ENCODE results near the gene HMOX1. TPM values are rescaled to one million over a fixed set of nuclear protein-coding genes. Genes with fewer than 3 reads are reported as not detected.

HMOX1 gene
- total and polyA plus RNA-seq, 2 of the 13 experiments (the other 11 are each of a cell fraction or from before 2014, with no cell fraction given), result 53.6 to 67.4 TPM

- TF ChIP-seq TCF12 (IDR thresholded peaks at IDR 0.05), result no peak
- TF ChIP-seq TCF12 (CRISPR knock-in tag; IDR thresholded peaks at IDR 0.05), result no peak
Observed at GRCh38 chr22:35341090-35341874, 39.6 kb upstream of the HMOX1 start (continued).

DNA sequence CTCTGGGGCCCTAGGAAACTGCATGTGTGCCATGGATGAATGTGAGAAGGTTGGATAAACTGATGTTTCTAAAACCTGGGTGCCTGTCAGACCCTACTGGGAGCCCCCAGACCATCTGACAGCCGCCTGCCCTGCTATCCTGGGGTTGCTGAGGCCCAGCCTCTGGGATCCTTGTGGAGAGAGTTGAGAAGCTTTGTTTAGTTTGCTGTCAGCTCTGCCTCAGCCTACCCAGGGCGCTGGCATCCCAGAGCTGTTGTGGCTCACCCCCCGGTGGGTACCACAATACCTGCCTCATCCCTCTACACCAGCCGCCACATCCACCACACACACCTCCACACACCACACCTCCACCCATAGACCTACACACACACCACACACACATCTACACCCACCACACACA, 38.5 kb upstream of the HMOX1 start:
- Histone ChIP-seq H3K9ac (ENCODE audit: insufficient read depth, low read depth, low read length) (no peak overlapping the region), H2AFZ (ENCODE audit: low read length) (no peak overlapping the region), H3K79me2 (ENCODE audit: insufficient read depth, low read length) (no peaks in the 10 kb centered on the region), H3K27ac (ENCODE audit: extremely low read length, insufficient read depth, low read length) (no peak overlapping the region), H3K27me3 (ENCODE audit: control insufficient read depth in 1 of 2, insufficient read depth in 2 of 2, low read length in 2 of 2) (no peaks in the 10 kb centered on the region), H4K20me1 (ENCODE audit: insufficient read depth, low read length) (no peaks in the 10 kb centered on the region), H3K4me1 (ENCODE audit: insufficient read depth, low read length) (no peaks in the 10 kb centered on the region), H3K4me2 (ENCODE audit: low read depth, low read length) (no peak overlapping the region), H3K9me3 (ENCODE audit: low read length) (no peaks in the 10 kb centered on the region), H3K36me3 (replicated peaks in 1 of 2; ENCODE audit: control insufficient read depth in 1 of 2, insufficient read depth in 2 of 2, low read length in 2 of 2) (peaks cover 33 to 52% of the 10 kb centered on the region in 2 experiments), H3K4me3 (replicated peaks in 1 of 3; ENCODE audit: insufficient read depth in 1 of 3, low read depth in 2 of 3, low read length in 3 of 3) (no peak overlapping the region)
- FAIRE-seq (no peak), ATAC-seq (no peak), DNase-seq (ENCODE audit: low spot score) (no peak)
- in situ Hi-C loops (cut with HindIII; ENCODE audit: extremely low pct_ligation_motif_present, low pct_unique_long_range_greater_than_20kb), result no loop called here
- WGBS (ENCODE audit: low lambda C conversion rate), result 100% methylated on average over 2 of the region's 4 CpGs
- ChIA-PET CTCF (ENCODE audit: low intra/inter-chr PET ratio, low total read pairs) (no interaction called here), POLR2A (interaction anchor here (1.7 kb wide), 1 partner anchor 9 kb away, joined by 4 read pairs; no protein-coding TSS in a partner anchor)
- intact Hi-C loops (cut with micrococcal nuclease; ENCODE audit: unreplicated experiment), result no loop called here
- no TSS peak for BruUV-seq (replicated peaks)
- TF ChIP-seq FUBP1 (CRISPR knock-in tag; IDR thresholded peaks at IDR 0.05; ENCODE audit: borderline replicate concordance) (no peak), KMT2B (CRISPR knock-in tag; IDR thresholded peaks at IDR 0.05) (no peak), HCFC1 (IDR thresholded peaks at IDR 0.05; ENCODE audit: low read depth, low read length) (no peak), ZBTB20 (CRISPR knock-in tag; IDR thresholded peaks at IDR 0.05; ENCODE audit: borderline replicate concordance, low read depth) (no peak), ZEB1 (IDR thresholded peaks at IDR 0.05; ENCODE audit: insufficient replicate concordance, low read depth) (no peak), GLMP (CRISPR knock-in tag; IDR thresholded peaks at IDR 0.05; ENCODE audit: borderline replicate concordance) (no peak), POLR2AphosphoS5 (IDR thresholded peaks at IDR 0.05; ENCODE audit: low read depth, low read length) (no peak), ZBTB49 (CRISPR knock-in tag; IDR thresholded peaks at IDR 0.05; ENCODE audit: borderline replicate concordance) (no peak)
- TF ChIP-seq, protein P1, sequence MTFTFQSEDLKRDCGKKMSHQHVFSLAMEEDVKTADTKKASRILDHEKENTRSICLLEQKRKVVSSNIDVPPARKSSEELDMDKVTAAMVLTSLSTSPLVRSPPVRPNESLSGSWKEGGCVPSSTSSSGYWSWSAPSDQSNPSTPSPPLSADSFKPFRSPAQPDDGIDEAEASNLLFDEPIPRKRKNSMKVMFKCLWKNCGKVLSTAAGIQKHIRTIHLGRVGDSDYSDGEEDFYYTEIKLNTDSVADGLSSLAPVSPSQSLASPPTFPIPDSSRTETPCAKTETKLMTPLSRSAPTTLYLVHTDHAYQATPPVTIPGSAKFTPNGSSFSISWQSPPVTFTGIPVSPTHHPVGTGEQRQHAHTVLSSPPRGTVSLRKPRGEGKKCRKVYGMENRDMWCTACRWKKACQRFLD (CRISPR knock-in tag; IDR thresholded peaks at IDR 0.05; ENCODE audit: borderline replicate concordance), result no peak
- TF ChIP-seq, protein P2, sequence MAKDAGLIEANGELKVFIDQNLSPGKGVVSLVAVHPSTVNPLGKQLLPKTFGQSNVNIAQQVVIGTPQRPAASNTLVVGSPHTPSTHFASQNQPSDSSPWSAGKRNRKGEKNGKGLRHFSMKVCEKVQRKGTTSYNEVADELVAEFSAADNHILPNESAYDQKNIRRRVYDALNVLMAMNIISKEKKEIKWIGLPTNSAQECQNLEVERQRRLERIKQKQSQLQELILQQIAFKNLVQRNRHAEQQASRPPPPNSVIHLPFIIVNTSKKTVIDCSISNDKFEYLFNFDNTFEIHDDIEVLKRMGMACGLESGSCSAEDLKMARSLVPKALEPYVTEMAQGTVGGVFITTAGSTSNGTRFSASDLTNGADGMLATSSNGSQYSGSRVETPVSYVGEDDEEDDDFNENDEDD (CRISPR knock-in tag; IDR thresholded peaks at IDR 0.05; ENCODE audit: borderline replicate concordance), result no peak
